ENCODE measurements around the gene SLC9A3.

SLC9A3 gene

DNA sequence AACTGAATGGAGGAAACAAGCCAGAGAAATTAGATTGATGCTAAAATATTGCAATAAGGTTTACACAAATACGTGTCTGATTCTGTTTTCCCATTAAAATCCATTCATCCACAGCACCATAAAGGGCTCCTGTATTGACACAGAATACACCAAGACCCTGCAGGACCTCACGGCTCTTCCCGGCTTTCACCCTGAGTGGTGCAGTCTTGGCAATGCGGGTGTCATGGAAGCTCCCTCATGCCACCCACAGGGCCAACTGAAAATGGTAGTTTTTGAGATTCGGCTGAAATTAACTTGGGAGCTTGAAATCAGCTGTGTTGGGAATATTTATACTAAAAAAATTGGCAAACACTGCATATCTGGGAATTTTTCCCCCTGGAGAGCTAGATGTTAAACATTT is 98.5 kb downstream of the SLC9A3 start:
- peak; percentile 46 for TF ChIP-seq RAD21 (IDR thresholded peaks at IDR 0.05; ENCODE audit: low read depth)
- TF ChIP-seq, protein P1, sequence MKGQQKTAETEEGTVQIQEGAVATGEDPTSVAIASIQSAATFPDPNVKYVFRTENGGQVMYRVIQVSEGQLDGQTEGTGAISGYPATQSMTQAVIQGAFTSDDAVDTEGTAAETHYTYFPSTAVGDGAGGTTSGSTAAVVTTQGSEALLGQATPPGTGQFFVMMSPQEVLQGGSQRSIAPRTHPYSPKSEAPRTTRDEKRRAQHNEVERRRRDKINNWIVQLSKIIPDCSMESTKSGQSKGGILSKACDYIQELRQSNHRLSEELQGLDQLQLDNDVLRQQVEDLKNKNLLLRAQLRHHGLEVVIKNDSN (IDR thresholded peaks at IDR 0.05), result no peak

DNA sequence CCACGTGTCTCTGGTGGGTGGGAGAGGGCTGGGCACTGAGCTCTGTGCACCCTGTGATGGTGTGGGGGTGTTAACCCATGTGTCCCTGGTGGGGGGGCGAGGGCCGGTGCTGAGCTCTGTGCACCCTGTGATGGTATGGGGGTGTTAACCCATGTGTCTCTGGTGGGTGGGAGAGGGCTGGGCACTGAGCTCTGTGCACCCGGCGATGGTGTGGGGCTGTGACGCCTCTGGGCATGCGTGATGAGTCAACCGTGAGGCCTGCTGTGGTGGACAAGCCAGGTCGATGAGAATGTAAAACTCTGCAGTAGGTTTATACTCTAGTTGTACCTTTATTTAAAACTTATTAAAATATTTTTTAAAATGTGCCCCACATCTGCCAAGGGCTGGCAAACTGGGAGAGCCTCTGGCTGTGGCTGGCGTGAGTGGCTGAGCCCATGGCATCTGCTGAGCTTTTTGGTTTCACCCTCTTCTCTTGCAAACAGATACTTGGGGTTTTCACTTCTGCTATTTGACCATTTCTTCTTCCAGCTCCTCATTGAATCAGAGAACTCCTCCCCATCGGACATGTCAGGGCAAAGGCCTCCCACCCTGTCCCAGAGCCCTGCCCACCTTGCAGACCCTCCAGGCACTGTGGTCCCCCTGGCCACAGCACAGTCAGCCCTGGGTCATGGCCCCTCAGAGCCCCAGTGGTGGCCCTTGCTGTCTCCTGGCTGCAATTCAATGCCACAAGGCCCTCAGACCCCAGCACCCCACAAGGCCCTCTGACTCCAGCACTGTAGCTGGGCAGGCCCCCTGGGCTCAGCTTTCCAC is 99.7 kb downstream of the SLC9A3 start:
- TF ChIP-seq FOXM1 (IDR thresholded peaks at IDR 0.05; ENCODE audit: borderline replicate concordance, low read depth) (no peak), REST (IDR thresholded peaks at IDR 0.05; ENCODE audit: low read depth) (no peak)

DNA sequence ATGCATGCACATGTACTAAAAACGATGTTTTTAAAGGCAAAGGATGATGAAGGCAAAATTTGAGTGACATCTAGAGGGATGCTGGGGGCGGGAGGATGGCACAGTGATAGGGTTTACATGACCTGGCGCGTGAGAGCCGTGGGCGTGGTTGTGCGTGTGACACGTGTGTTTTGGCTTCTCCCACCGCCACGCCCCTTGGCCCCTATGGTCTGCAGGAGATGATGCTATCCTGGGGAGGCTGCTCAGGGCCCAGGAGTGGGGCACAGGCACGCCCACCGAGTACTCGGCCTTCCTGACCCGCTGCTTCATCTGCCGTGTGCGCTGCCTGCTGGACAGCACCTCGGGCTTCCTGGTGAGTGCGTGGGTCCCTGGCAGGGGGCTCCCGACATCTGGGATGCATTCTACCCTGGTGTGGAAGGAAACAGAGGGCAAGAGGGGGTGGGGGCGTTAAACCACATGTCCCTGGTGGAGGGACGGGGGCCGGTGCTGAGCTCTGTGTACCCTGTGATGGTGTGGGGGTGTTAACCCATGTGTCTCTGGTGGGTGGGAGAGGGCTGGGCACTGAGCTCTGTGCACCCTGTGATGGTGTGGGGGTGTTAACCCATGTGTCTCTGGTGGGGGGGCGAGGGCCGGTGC is 100.5 kb downstream of the SLC9A3 start:
- TF ChIP-seq RAD21 (IDR thresholded peaks at IDR 0.05; ENCODE audit: low read depth), result no peak
- 0 out of 2 replicates have a peak, but pooled peaks have one; percentile 13 for TF ChIP-seq REST (IDR thresholded peaks at IDR 0.05; ENCODE audit: low read depth)

DNA sequence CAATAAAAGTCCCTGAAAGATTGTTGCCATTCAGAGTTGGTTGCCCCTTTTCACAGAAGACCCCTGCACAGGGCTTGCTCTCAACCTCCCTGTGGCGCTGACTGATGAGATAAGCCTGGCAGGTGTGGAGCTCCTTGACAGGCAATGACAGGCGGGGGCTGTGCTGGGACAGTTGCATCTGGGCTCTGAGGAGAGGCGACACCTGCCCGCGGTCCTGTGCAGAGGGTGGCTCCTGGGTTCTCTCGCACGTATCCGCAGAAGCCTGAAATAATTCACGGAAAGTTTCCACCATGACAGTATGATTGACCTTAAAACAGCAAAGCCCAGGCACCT is 101.0 kb downstream of the SLC9A3 start:
- TF ChIP-seq YY1 (IDR thresholded peaks at IDR 0.05; ENCODE audit: low read depth), result no peak
- TF ChIP-seq FOXM1 (IDR thresholded peaks at IDR 0.05; ENCODE audit: borderline replicate concordance, low read depth), result no peak
- no peak for TF ChIP-seq ZBTB7A (IDR thresholded peaks at IDR 0.05; ENCODE audit: low read depth)
- TF ChIP-seq MAX (IDR thresholded peaks at IDR 0.05), result no peak
- TF ChIP-seq RAD21 (IDR thresholded peaks at IDR 0.05; ENCODE audit: low read depth), result no peak
- TF ChIP-seq REST (IDR thresholded peaks at IDR 0.05; ENCODE audit: low read depth), result no peak
- TF ChIP-seq NFIC (IDR thresholded peaks at IDR 0.05), result no peak
- TF ChIP-seq TAF1 (IDR thresholded peaks at IDR 0.05; ENCODE audit: low read depth), result no peak

DNA sequence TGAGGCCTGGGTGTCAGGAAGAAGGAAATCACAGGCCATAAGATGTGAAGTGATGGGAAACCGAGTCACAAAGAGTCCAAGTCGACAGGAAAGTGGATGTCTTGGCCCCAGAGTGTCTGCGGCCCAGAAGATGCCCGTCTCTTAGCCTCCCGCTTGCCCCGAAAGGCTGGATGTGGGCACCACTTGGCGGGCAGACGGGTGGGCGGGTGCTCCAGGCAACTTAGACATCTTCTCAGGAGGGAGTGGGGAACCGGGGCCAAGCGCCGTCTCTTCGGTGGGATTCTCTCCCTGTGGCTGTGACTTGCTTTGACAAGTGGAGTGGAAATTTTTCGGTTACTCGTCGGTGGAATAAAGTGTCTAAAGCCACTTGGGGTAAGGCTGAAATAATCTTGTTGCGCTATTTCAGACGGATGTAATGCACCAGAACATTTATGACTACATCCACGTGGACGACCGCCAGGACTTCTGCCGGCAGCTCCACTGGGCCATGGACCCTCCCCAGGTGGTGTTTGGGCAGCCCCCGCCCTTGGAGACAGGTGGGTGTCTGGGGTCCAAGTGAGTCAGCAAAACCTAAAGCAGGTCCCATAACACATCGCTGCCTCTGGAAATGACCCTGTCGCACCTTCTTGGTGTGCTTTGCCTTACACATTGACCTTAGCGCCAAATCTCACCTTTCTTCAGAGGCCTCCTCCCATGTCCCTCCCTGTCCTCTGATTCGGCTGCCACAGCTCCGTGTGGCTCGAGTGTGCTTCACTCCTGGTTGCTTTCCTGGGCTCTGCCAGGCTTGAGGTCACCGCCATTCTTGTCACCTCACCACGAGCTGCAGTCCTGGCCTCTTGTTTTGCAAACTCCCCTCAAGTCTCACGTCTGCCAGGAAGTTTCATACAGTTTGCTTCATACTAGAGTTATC is 101.7 kb downstream of the SLC9A3 start:
- TF ChIP-seq ZBTB7A (IDR thresholded peaks at IDR 0.05; ENCODE audit: low read depth) (no peak), EGR1 (IDR thresholded peaks at IDR 0.05) (no peak), TEAD4 (IDR thresholded peaks at IDR 0.05) (no peak), RAD21 (IDR thresholded peaks at IDR 0.05; ENCODE audit: low read depth) (no peak), NFIC (IDR thresholded peaks at IDR 0.05) (no peak), TCF12 (IDR thresholded peaks at IDR 0.05; ENCODE audit: low read depth) (no peak), YY1 (IDR thresholded peaks at IDR 0.05; ENCODE audit: low read depth) (no peak), CEBPB (IDR thresholded peaks at IDR 0.05) (no peak), EP300 (IDR thresholded peaks at IDR 0.05; ENCODE audit: borderline replicate concordance) (no peak), FOXM1 (IDR thresholded peaks at IDR 0.05; ENCODE audit: borderline replicate concordance, low read depth) (no peak), TAF1 (IDR thresholded peaks at IDR 0.05; ENCODE audit: low read depth) (no peak), CREB1 (IDR thresholded peaks at IDR 0.05; ENCODE audit: low read depth) (no peak), MAX (IDR thresholded peaks at IDR 0.05) (no peak), REST (IDR thresholded peaks at IDR 0.05; ENCODE audit: low read depth) (no peak)
- TF ChIP-seq, protein P1 (IDR thresholded peaks at IDR 0.05), result no peak

Data from Ishikawa (cell line).